Fibroblast of peridontal ligament (primary cell): Measurements from ENCODE around the gene ASTN1.

Source experiments
- DNase-seq: peaks from one replicate; pipeline ENCODE4 v3.0.0-alpha.2; 2010; ENCODE audit errors: extremely low read depth

ASTN1 gene

GRCh38 chr1:177043597-177043996 lies 120.9 kb downstream of the ASTN1 start:
- no peak for DNase-seq

GRCh38 chr1:177035586-177035985 lies 128.9 kb downstream of the ASTN1 start:
- no peak for DNase-seq

- no peak for DNase-seq
These were observed 130.9 kb downstream of the ASTN1 start for GRCh38 chr1:177033628-177034027.

- no peak for DNase-seq
These were observed 132.1 kb downstream of the ASTN1 start for GRCh38 chr1:177032434-177032833.

- no peak for DNase-seq
These were observed 139.9 kb downstream of the ASTN1 start for GRCh38 chr1:177024623-177025022.

GRCh38 chr1:177023726-177024125 lies 140.8 kb downstream of the ASTN1 start:
- DNase-seq: no peak

GRCh38 chr1:177023249-177023648 lies 141.3 kb downstream of the ASTN1 start:
- DNase-seq: no peak

- no peak for DNase-seq
These were observed 142.8 kb downstream of the ASTN1 start for GRCh38 chr1:177021687-177022086.

- no peak for DNase-seq
These were observed 143.5 kb downstream of the ASTN1 start for GRCh38 chr1:177020851-177021589.

GRCh38 chr1:177017287-177017852 lies 147.1 kb downstream of the ASTN1 start:
- no peak for DNase-seq

- DNase-seq: no peak
These were observed 150.2 kb downstream of the ASTN1 start for GRCh38 chr1:177014325-177014724.

- no peak for DNase-seq
These were observed 152.1 kb downstream of the ASTN1 start for GRCh38 chr1:177012342-177012925.

GRCh38 chr1:177011508-177011907 lies 153.0 kb downstream of the ASTN1 start:
- no peak for DNase-seq

GRCh38 chr1:177010211-177010825 lies 154.2 kb downstream of the ASTN1 start:
- no peak for DNase-seq

- DNase-seq: no peak
These were observed 155.9 kb downstream of the ASTN1 start for GRCh38 chr1:177008653-177009052.

- no peak for DNase-seq
These were observed 156.9 kb downstream of the ASTN1 start for GRCh38 chr1:177007437-177008161.

GRCh38 chr1:177002891-177003290 lies 161.6 kb downstream of the ASTN1 start:
- DNase-seq: no peak

GRCh38 chr1:177001556-177001955 lies 163.0 kb downstream of the ASTN1 start:
- no peak for DNase-seq

- DNase-seq: no peak
These were observed 166.2 kb downstream of the ASTN1 start for GRCh38 chr1:176998183-176998795.

- no peak for DNase-seq
These were observed 167.9 kb downstream of the ASTN1 start for GRCh38 chr1:176996456-176997090.

- DNase-seq: no peak
These were observed 169.4 kb downstream of the ASTN1 start for GRCh38 chr1:176994931-176995596.
